Measurements from ENCODE around the gene SLC9A8.
"Not testable (repeated sequence)": the region's sequence is repeated elsewhere in the genome, so short reads cannot be mapped to it uniquely, and the experiment has no call there.

SLC9A8 gene

DNA sequence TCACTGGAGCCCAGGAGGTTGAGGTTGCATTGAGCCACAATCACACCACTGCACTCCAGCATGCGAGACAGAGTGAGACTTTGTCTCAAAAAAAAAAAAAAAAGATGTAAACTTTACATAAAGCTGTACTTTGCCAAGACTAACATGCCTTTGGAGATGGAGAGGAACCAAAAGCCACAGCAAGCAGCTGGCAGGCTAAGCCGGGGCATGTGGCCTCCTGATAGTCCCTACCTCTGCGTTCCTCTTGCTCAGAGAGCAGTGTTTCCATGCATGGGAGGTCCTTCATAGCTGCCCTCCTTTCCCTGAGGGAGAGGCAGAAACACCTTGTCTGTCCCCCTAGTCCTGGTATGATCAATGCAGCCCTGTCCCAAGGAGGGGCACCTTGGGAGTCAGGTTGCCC lies 67.5 kb downstream of the SLC9A8 start:
- no peak for DNase-seq

DNA sequence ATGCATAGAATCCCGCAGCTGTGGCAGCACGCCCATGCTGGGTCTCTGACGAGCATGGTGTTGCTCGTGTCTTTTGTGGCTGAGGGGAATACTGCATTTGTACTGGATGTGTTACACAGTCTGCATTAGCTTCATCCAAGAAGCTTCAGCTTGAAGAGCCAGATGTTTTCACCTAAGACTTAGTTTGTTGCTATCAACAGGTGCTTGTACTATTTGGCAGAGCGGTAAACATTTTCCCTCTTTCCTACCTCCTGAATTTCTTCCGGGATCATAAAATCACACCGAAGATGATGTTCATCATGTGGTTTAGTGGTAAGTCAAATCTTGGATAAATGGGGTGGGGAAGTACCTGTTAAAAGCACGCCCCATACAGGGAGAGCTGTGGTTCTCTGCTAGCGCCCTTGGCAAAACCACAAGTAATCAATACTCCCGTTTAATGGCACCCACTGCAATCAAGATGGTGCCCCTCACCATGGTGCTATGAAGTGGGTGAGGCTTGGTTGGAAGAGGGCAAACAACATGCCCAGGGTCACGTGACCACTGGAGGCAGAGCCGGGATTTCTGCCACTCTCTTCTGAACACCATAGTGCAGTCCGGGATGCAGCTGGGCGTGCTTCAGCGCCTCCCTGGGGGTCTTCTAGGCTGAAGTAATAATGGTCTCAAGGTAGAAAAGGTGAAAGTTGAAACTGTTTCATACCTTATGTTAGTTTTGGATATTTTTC lies 68.3 kb downstream of the SLC9A8 start:
- no peak for DNase-seq

DNA sequence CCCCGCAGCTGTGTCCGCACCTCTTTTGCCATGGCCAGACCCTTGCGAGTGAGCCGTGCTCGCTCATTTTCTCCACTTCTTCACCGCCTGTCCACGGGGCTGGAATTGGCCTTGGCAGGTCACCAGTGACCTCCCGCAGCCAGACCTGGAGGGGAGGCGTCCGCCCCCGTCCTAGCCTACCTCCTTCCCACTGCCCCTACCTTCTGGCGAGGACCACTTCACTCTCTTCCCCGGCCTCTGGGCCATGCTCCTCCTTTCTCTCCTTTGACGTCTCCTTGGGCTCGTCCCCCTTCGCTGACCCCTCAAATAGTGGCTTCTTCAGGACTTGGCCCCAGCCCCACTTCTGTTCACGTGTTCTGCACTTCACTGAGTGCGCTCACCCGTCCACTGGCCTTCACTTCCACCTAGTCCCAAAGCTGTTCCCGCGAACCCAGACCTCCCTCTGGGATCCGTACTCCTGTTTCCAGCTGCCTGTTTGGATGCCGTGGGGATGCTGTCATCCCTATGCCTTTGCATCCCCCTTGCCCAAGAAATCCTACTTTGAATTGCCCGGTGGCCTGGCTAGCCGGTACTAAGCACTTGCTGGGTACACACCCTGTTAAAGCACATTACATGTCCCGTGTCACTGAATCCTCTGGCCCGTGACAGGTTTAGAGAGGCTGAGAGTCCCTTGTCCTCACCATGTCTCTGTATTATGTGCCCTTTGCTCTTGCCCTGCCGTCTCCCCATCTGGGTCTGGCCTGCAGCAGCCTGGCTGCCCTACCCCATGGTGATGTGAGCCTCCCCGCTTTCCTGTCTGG lies 69.7 kb downstream of the SLC9A8 start:
- DNase-seq = no peak

DNA sequence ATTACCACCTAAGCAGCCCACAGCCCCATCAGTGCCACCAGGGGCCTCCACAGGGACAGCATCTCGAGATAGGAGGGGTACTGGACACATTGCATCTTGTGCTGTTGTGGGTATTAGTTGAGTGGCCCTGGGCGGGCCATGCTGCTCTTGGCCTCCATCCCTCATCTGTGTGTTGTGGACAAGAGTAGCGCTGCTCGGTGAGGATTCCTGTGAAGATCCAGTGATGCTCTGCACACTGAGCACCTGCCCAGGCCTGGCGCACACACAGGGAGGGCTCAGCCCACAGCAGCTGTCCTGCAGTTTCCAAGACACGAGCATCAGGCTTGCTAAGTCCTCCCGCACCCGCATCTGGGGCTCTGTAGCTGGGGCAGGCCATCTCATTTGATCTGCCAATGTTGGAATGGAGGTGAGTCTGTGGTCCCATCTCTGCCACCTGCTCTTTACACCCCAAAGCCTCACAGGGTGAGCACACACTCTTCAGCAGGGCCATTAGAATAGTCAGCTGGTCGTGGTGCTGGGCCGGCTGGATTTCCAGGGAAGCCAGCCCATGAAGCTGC lies 70.7 kb downstream of the SLC9A8 start:
- no peak for DNase-seq

DNA sequence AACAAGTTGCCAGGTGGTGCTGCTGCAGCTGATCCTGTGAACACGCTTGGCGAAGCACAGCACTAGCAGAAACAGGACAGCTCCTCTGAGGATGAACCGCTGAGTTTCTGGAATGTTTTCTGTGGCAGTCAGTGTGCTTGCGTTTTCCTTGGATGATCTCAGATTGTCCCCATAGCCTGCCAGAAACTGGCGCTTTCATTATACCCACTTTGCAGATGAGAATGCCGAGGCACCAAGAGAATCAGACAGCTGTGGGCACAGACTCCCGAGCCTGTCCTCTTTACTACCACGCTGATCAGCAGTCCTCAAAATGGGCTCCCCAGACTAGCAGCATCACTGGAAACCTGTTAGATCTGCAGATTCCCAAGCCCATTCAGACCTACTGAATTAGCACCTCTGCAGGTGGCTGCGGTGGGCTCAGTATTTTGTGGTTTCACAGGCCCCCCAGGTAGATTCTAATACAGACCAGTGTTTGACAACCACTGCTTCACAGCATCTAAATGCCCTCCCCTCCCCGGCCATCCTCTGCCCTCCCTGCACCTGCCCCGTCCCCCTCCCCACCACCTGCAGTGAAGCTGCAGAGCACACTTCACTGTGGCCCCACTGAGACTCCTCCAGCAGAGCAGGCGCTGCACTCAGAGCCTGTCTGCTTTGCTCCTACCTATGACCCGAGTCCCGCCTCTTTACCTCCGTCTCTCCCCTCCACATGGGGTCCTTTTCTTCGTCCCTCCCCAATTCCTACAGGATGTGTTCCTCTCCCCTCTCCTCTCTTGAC lies 73.1 kb downstream of the SLC9A8 start:
- no peak for DNase-seq

DNA sequence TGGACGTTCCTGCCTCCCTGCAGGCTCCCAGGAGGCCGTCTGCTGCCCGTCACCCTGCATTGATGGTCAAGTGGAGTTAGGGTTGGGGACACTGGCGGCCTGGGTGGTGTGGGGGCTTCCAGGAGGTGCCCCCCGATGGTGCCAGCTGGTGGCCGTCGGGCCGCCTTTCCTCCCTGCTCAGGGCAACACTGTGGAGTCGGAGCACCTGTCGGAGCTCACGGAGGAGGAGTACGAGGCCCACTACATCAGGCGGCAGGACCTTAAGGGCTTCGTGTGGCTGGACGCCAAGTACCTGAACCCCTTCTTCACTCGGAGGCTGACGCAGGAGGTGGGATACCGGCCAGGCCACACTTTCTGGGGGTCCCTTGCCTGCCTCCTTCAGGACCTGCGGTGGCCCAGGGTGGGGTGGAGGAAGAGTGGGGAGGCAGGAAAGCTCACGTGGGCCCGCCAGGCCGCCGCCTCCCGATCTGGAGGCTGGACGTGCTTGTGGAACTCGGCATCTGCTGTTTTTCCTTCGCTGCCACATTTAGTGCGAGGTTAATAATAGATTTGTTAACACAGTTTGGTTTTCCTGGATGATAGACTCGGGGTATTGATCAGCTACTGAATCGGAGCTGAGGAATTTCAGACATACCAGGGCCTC lies 74.1 kb downstream of the SLC9A8 start:
- DNase-seq = no peak

DNA sequence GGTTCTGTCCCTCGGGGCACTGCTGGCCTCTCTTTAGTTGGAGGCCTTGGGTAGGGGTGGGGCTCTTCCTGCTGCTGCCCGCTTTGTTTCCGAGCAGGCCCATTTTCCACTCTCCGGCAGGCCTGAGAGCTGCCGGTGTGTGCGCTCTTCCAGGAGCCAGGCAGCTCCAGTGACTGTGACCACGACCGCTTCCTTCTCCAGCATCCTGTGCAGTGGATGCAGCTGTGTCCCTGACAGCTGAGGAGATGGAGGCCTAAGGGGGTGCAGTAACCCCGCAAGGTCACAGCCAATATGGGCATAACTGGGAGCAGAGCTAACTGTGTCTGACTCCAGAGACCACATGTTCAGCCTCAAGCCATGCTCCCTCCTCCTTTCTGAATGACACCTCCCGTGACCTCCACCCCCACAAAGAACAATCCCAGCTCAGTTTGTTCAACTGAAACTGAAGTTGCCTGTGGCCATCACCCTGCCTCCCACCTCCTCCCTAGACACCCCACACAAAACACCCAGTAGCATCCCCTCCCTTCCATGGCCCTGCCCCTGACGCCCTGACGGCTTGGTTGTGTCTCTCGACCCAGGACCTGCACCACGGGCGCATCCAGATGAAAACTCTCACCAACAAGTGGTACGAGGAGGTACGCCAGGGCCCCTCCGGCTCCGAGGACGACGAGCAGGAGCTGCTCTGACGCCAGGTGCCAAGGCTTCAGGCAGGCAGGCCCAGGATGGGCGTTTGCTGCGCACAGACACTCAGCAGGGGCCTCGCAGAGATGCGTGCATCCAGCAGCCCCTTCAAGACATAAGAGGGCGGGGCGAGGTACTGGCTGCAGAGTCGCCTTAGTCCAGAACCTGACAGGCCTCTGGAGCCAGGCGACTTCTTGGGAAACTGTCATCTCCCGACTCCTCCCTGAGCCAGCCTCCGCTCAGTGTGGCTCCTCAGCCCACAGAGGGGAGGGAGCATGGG lies 74.9 kb downstream of the SLC9A8 start:
- DNase-seq = no peak

DNA sequence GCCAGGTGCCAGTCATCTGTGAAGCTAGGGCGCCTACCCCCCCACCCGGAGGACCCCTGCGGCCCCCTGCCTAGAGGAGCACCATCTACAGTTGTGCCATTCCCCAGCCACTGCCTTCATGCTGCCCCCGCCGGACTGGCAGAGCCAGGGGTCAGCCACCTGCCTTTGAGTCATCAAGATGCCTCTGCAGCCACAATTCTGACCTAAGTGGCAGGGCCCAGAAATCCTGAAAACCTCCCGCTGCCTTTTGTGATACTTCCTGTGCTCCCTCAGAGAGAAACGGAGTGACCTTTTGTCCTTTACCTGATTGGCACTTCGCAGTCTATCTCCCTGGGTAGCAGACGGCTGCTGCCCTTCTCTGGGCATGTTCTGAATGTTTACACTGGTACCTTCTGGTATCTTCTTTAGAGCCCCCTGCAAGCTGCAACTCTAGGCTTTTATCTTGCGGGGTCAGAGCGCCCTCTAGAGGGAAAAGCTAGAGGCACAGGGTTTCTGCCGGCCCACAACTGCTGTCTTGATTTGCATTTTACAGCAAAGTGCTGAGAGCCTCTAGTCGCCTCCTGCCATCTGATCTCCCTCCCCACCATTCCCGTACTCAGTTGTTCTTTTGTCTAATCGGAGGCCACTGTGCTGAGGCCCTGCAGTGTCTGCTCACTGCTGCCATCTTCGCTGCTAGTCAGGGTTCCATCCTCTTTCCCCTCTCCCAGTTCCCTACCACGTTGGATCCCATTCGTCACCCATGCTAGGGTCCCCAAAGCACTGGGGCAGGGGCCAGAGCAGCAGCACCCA lies 75.8 kb downstream of the SLC9A8 start:
- DNase-seq = peak; percentile 83

DNA sequence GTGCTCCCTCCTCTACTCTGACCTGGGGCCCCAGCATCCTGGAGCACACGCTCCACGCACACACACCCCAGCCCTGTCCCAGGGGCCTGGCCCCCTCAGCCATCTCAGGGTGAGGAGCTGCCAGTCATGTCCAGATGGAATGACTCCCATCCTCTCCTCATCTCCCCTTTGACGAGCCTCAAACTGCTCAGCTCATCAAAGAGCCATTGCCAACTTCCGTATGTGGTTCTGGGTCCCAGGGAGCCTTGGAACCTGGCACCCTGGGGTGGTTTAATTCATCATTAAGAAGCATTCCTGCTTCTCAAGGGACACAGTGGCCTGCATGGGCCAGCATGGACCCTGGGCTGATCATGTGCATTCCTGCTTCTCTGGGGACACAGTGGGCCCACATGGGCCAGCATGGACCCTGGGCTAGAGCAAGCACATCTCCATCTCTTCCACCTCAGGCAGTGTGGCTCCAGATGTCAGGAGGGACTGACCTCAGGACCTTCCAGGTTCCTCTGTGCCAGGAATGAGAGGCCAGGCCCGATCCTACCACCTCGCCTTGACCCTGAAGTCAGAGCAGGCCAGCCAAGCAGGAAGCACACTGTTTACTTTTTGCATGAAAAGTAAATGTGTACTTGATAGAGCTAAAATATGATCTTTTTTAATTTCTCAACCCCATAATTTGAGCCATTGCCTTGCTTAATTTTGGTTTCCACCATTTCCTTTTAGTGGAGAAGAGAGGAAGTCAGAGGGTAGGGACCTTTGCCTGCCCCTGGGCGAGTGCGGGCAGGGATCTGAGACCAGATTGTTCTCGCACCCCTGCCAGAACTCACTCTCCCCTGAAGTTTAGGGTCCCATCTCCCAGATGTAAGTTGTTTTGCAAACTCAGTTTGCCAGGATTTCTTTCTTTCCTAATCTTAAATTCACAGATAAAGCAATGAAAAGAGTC lies 76.6 kb downstream of the SLC9A8 start:
- no peak for DNase-seq

DNA sequence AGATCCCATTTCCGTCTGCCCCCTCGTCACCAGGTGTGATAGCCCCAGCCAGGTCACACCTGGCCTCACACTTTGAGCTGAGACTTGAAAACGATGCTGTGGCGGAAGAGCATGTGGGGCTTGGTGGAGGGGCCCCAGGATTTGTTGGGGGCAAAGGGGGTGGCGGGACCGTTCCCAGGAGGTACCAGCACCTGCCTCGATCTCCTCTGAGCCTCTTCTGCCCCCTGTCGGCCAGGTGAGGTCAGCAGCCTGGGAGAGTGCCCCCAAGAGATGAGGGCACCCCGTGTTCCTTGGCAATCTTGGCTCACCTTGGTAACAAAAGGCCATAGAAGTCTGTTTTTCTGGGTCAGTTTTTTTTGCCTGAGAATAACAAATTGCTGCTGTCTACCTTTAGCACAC lies 77.3 kb downstream of the SLC9A8 start:
- DNase-seq = no peak

DNA sequence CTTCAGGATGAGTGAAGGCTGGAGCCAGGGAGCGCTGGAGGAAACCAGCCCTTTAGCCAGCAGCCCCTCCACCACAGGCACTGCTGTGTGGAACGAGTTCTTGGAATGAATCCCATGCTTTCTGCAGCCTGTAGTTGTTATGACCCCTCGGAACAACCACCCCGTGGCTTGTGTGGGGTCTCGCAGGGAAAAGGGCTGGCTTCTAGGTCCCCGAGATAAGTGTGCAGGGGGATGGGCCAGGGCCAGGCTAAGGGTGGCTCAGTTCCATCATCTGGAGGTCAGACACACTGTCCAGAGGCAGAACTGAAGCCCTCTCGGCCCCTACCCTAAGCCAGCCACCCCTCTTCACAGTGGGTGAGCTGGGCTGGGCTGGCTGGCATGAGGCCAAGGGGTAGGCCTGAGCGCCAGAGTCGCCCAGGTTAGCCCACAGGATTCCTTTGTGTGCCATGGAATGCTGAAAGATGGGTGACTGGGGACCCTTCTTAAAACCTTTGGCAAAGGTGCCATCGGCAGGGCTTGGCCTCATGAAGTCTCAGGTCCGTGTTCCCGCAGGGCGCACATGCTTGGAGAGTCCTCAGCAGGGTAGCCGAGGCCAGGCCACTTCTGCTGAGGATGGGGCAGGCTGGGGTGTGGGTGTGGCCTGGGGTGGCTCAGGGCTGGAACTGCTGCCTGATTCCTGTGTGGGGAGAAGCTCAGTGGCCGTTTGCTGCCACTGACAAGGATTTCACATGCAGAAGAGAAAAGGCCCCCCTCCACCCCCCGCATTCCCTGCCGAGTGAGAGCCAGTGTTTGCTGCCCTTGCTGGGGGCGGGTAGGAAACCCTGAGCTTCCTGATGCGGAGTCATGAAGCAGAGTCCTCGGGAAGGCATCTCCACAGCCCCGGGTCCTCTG lies 78.1 kb downstream of the SLC9A8 start:
- no peak for DNase-seq

DNA sequence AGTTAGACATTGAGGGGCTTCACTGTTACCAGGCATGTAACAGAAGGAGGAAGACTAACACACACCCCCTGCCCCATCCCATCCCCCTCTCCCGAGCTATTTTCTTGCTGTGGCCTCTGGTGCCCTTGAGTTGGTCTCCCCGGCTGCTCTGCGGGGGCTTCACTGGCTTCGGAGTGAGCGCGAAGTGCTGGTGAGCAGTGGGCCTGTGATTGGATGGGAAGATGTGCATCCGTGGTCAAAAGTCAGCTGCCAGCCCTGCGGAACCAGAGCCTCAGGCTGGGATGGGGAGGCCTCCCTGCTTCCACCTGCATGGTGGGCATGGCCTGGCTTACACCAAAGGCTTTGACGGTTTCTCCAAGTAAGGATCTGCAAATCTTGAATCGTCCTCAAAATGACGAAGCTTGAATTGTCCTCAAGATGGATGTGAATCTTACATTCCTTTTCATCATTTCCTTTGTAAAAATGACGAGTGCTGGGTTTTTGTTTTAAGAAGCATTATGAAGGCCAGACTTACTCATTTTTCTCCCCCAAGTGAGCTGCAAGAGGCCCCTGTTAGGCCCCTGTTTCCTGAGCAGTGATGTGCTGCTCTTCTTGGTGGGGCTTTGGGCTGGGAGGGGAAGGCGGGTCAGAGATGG lies 79.0 kb downstream of the SLC9A8 start:
- DNase-seq = no peak

DNA sequence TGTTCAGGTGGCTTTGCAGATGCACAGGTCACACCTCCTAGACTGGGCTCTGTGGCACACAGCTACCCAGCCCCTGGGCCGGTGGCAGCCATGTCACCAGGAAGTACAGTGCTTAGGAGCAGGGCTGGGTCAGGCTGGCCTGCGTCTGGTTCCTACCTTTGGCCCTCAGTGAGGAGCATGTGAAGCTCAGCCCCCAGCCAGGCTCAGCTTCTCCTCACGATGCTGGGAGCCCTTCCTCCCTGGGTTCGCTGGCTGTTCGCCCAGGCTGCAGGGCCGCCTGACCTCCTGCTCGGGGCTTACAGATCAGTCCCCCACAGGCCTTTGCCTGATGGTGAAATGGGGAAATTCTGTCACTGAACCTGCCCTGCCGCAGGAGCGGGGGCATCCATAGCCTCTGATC lies 79.6 kb downstream of the SLC9A8 start:
- DNase-seq = no peak

DNA sequence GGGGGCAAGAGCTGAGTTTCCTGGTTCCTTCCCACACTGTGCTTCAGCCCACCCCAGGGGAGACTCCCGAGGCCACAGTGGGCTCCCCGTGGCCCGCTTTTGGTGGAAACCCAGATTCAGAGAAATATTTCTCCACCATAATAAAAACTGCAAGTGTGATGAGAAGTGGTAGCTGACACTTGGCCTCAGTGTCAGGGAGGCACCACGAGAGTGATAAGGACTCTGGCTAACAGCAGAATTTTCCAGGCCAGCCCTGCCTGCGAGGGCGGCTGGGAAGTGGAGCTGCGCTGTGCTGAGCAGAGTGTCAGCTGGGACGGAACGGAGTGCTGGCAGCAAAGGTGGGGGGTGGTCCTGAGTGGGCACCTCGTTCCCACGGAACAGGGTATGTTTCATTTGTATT lies 80.2 kb downstream of the SLC9A8 start:
- no peak for DNase-seq

DNA sequence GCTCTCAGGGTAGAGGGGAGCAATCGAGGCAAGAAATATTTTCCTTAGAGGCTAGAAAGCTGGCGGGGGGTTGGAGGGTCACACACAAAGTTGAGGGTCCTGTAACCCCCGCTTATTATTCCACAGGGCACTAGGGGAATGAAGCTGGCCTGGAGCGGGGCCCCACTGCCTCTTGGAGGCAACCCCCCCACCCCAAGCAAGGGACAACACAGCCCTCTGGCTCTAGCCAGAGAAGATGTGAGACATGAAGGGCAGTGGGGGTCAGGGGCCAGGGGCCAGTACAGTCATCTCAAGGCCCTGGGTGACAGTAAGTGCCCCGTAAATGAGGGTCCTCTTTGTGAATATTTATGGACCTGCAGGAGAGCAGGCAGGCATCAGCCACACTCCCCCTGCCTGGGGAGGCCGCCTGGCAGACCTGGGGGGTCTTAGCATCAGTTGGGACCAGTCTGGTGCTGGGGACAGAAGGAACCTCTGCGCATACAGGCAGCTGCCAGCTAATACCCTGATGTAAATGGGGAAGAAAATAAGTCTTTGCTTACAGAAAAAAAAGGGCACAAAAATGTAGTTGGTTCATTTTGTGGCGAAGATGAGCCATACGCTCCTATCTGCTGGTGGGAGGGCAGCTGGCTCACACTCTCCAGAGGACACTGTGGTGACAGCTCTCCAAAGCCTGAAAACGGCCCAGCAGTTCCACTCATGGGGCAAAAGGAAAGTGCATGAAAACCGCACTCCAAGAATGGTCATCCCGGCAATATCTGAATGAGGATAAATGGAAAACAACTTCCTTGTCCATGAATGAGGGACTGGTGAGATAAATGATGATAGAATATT lies 80.8 kb downstream of the SLC9A8 start:
- no peak for DNase-seq

DNA sequence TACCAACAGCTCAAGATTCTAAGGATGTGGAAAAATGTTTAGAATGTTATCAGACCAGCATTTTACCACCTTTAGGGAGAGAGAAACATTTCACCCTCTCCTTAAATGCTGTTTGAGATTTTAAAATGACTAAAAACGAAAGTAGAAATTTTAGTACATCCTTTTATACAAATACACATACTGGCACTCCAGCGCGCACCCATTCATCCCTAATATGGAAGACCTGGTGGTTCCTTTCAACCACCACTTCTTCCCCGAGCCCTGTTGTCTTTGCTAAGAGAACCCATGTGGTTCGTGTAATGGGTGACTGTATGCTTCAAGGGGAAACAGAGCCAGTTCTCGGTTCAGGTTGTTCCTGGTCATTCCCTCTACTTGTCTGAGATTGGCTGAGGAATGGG lies 81.4 kb downstream of the SLC9A8 start:
- DNase-seq = no peak

DNA sequence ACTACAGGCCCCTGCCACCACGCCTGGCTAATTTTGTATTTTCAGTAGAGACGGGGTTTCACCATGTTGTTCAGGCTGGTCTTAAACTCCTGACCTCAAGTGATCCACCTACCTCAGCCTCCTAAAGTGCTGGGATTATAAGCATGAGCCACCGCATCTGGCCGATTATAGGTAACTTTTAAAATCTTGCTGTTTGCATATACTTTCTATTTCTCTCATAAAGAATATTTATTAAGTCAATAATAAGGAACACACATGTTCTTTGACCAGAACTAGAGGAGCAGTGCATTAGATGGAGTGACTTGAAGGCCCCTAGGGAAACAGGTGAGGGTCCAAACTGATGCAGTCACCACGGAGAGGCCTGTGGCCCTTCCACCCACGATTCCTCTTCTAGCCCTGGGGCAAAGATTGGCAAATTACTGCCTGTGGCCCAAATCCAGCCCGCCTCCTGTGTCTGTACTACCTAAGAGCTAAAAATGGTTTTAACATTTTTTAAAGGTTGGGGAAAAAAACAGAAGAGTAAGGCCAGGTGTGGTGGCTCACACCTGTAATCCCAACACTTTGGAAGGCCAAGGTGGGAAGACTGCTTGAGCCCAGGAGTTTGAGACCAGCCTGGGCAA lies 83.0 kb downstream of the SLC9A8 start:
- not testable (repeated sequence) for DNase-seq
